Peyer's patch (tissue), 4 donors: ENCODE results near the gene MACROD2. TPM values are rescaled to one million over a fixed set of nuclear protein-coding genes. Genes with fewer than 3 reads are reported as not detected.
A peak's percentile ranks its signal among the peaks of the same experiment; 100 is the strongest.

ENCODE experiments used
- DNase-seq, 3 donors: peaks; one replicate each; pipeline ENCODE4 v3.0.0-alpha.2; 2017 to 2019
- H3K27ac ChIP-seq, 4 donors: fragments of 200-600 bp; sonication (generic); one replicate each; pipeline ENCODE4 v1.5.1; 2016 to 2019
- H3K27me3 ChIP-seq, 2 donors: fragments of 200-600 bp; sonication (generic); one replicate each; pipeline ENCODE4 v1.5.1; 2019
- H3K36me3 ChIP-seq, 3 donors: fragments of 200-600 bp; sonication (generic); one replicate each; pipeline ENCODE4 v1.5.1; 2016 to 2019
- H3K4me1 ChIP-seq, 4 donors: fragments of 200-600 bp; sonication (generic); one replicate each; pipeline ENCODE4 v1.5.1; 2016 to 2019
- H3K4me3 ChIP-seq, 4 donors: fragments of 200-600 bp; sonication (generic); 1 replicate in 3 of 4; 2 replicates in 1 of 4; pipeline ENCODE4 v1.5.1; 2016 to 2019; ENCODE audit warnings: mild to moderate bottlenecking in 1 of 4
- H3K9me3 ChIP-seq, 4 donors: fragments of 200-600 bp; sonication (generic); one replicate each; pipeline ENCODE4 v1.5.1; 2016 to 2019; ENCODE audit warnings: mild to moderate bottlenecking in 1 of 4
- CTCF ChIP-seq, 6 experiments: fragments of 450-650 bp in 4 of 6; fragments of 200-600 bp in 2 of 6; sonication (generic) in 1 of 6; IDR thresholded peaks; one replicate each; pipeline ENCODE4 v1.5.1; 2017 to 2019; ENCODE audit warnings: antibody characterized with exemption in 6 of 6, mild to moderate bottlenecking in 3 of 6, moderate library complexity in 1 of 6
- POLR2A ChIP-seq, 2 donors: fragments of 450-650 bp; IDR thresholded peaks; one replicate each; pipeline ENCODE4 v1.5.1; 2017; ENCODE audit warnings: antibody characterized with exemption in 2 of 2, mild to moderate bottlenecking in 2 of 2, moderate library complexity in 2 of 2
- total RNA-seq, 4 donors: library from RNA; depleted of rRNA; stranded (reverse); fragments of >200 nt; gene quantifications; one replicate each; pipeline ENCODE4 v1.1.0, GENCODE V29; 2016

The MACROD2 gene
- total RNA-seq, 4 donors from 2014 or later: 2.5 to 10.7 (median 6.5) TPM

GRCh38 chr20:15439551-15439950 lies 1444.2 kb downstream of the MACROD2 start:
- Histone ChIP-seq H3K4me3 (no peak overlapping the region), H3K27me3 (no peaks in the 10 kb centered on the region), H3K9me3 (no peaks in the 10 kb centered on the region), H3K36me3 (no peaks in the 10 kb centered on the region), H3K27ac (no peak overlapping the region), H3K4me1 (no peaks in the 10 kb centered on the region)
- no peak for DNase-seq
- TF ChIP-seq CTCF (IDR thresholded peaks at IDR 0.05) (no peak), POLR2A (IDR thresholded peaks at IDR 0.05) (no peak)

GRCh38 chr20:15440049-15440820 lies 1444.9 kb downstream of the MACROD2 start:
- no peak for TF ChIP-seq CTCF (IDR thresholded peaks at IDR 0.05)
- TF ChIP-seq POLR2A (IDR thresholded peaks at IDR 0.05): no peak
- Histone ChIP-seq H3K27me3 (no peaks in the 10 kb centered on the region), H3K4me1 (no peaks in the 10 kb centered on the region), H3K9me3 (no peaks in the 10 kb centered on the region), H3K36me3 (no peaks in the 10 kb centered on the region), H3K27ac (no peak overlapping the region), H3K4me3 (no peak overlapping the region)
- no peak for DNase-seq

- no peaks in the 10 kb centered on the region for H3K4me1 ChIP-seq
- TF ChIP-seq POLR2A (IDR thresholded peaks at IDR 0.05): no peak
- TF ChIP-seq CTCF (IDR thresholded peaks at IDR 0.05): no peak
These were observed 1449.9 kb downstream of the MACROD2 start for GRCh38 chr20:15445056-15445840.

GRCh38 chr20:15446373-15446772 lies 1451.1 kb downstream of the MACROD2 start:
- H3K36me3 ChIP-seq: no peaks in the 10 kb centered on the region
- no peaks in the 10 kb centered on the region for H3K9me3 ChIP-seq
- no peaks in the 10 kb centered on the region for H3K4me1 ChIP-seq
- no peak overlapping the region for H3K27ac ChIP-seq
- DNase-seq: peak in 1 of 3 donors; percentile 46
- H3K27me3 ChIP-seq: no peaks in the 10 kb centered on the region
- TF ChIP-seq POLR2A (IDR thresholded peaks at IDR 0.05) (no peak), CTCF (IDR thresholded peaks at IDR 0.05) (no peak)
- H3K4me3 ChIP-seq: no peak overlapping the region

More at GRCh38 chr20:15445056-15445840, 1449.9 kb downstream of the MACROD2 start:
- Histone ChIP-seq H3K27ac (no peak overlapping the region), H3K4me3 (no peak overlapping the region), H3K27me3 (no peaks in the 10 kb centered on the region), H3K9me3 (no peaks in the 10 kb centered on the region), H3K36me3 (no peaks in the 10 kb centered on the region)
- DNase-seq: no peak

- TF ChIP-seq CTCF (IDR thresholded peaks at IDR 0.05): no peak
- DNase-seq: no peak
- no peaks in the 10 kb centered on the region for H3K4me1 ChIP-seq
- H3K36me3 ChIP-seq: no peaks in the 10 kb centered on the region
- no peak overlapping the region for H3K4me3 ChIP-seq
- H3K27me3 ChIP-seq: no peaks in the 10 kb centered on the region
- no peaks in the 10 kb centered on the region for H3K9me3 ChIP-seq
- no peak overlapping the region for H3K27ac ChIP-seq
These were observed 1452.2 kb downstream of the MACROD2 start for GRCh38 chr20:15447549-15447948.
